GM18951 (cell line): ENCODE results near the gene C3AR1.
"Not testable (repeated sequence)": the region's sequence is repeated elsewhere in the genome, so short reads cannot be mapped to it uniquely, and the experiment has no call there.

Experiments
- POLR2A ChIP-seq: IDR thresholded peaks from 4 replicates; pipeline ENCODE4 v1.6.1; 2011; ENCODE audit warnings: mild to moderate bottlenecking; ENCODE audit not compliant: insufficient read length, insufficient read depth; ENCODE audit errors: extremely low read depth
- in situ Hi-C: fragments of 300-500 bp; cut with MboI; formaldehyde crosslinking; loops from one replicate; pipeline ENCODE4 v1.12.0; 2022; ENCODE audit warnings: low sequenced_read_pairs, mixed read lengths, inconsistent platforms; ENCODE audit not compliant: unreplicated experiment

The C3AR1 gene

GRCh38 chr12:8065991-8066594 is at the start of gene C3AR1:
TSS of gene C3AR1 (minus strand) at chr12:8066359. CDS start at chr12:8060185, 6,174 bp downstream.
- no peak for TF ChIP-seq POLR2A
- in situ Hi-C loops, result no loop called here

- in situ Hi-C loops, result loop anchor here (25.0 kb wide), 1 partner anchor 124 kb away; the partner anchor contains the start of gene FAM90A1
Measured at GRCh38 chr12:8113117-8113516, 47.0 kb upstream of the C3AR1 start.

- in situ Hi-C loops, result loop anchor here (25.0 kb wide), 1 partner anchor 128 kb away; the partner anchor contains the start of gene FAM90A1
- no peak for TF ChIP-seq POLR2A
Measured at GRCh38 chr12:8108808-8109398, 42.7 kb upstream of the C3AR1 start.

GRCh38 chr12:8099235-8099634 is 33.1 kb upstream of the C3AR1 start:
- in situ Hi-C loops, result no loop called here
- TF ChIP-seq POLR2A, result no peak

- in situ Hi-C loops, result no loop called here
- TF ChIP-seq POLR2A, result no peak
Measured at GRCh38 chr12:8096281-8096915, 30.2 kb upstream of the C3AR1 start.

GRCh38 chr12:8093291-8093690 is 27.1 kb upstream of the C3AR1 start:
- TF ChIP-seq POLR2A, result no peak
- in situ Hi-C loops, result no loop called here

GRCh38 chr12:8089716-8090115 is 23.6 kb upstream of the C3AR1 start:
- TF ChIP-seq POLR2A, result no peak
- in situ Hi-C loops, result loop anchor here (5.0 kb wide), 1 partner anchor 42 kb away; no protein-coding TSS in a partner anchor

- in situ Hi-C loops, result loop anchor here (5.0 kb wide), 1 partner anchor 42 kb away; no protein-coding TSS in a partner anchor
Measured at GRCh38 chr12:8089277-8089676, 23.1 kb upstream of the C3AR1 start.

GRCh38 chr12:8088574-8088973 is 22.4 kb upstream of the C3AR1 start:
- in situ Hi-C loops, result loop anchor here (5.0 kb wide), 1 partner anchor 41 kb away; no protein-coding TSS in a partner anchor
- no peak for TF ChIP-seq POLR2A

GRCh38 chr12:8087666-8088065 is 21.5 kb upstream of the C3AR1 start:
- in situ Hi-C loops, result loop anchor here (5.0 kb wide), 1 partner anchor 40 kb away; no protein-coding TSS in a partner anchor
- no peak for TF ChIP-seq POLR2A

GRCh38 chr12:8084351-8084750 is 18.2 kb upstream of the C3AR1 start:
- in situ Hi-C loops, result not testable (repeated sequence)

GRCh38 chr12:8082808-8083100 is 16.6 kb upstream of the C3AR1 start:
- TF ChIP-seq POLR2A, result no peak
- in situ Hi-C loops, result no loop called here

- in situ Hi-C loops, result no loop called here
- TF ChIP-seq POLR2A, result no peak
Measured at GRCh38 chr12:8081251-8081920, 15.2 kb upstream of the C3AR1 start.

GRCh38 chr12:8080120-8080519 is 14.0 kb upstream of the C3AR1 start:
- in situ Hi-C loops, result no loop called here
- TF ChIP-seq POLR2A, result no peak
